Measurements from ENCODE around the gene PDLIM1.
A peak's percentile ranks its signal among the peaks of the same experiment; 100 is the strongest.

PDLIM1 gene

GRCh38 chr10:95300022-95300539 is 9.3 kb upstream of the PDLIM1 start:
- H3K36me3 ChIP-seq (ENCODE audit: insufficient read depth, low read length), result no peaks in the 10 kb centered on the region
- no peaks in the 10 kb centered on the region for H3K9me3 ChIP-seq (ENCODE audit: low read depth, low read length)
- H3K27ac ChIP-seq, result no peak overlapping the region
- H3K4me3 ChIP-seq, result no peak overlapping the region
- H3K9ac ChIP-seq (ENCODE audit: insufficient read length), result no peak overlapping the region
- DNase-seq (ENCODE audit: low read depth, low spot score), result no peak
- TF ChIP-seq POLR2AphosphoS5 (IDR thresholded peaks at IDR 0.05; ENCODE audit: borderline replicate concordance, low read depth, low read length), result no peak
- no peak for TF ChIP-seq FOXP2 (optimal IDR thresholded peaks at IDR 0.05; ENCODE audit: control extremely low read depth, extremely low read length, insufficient read depth)
- TF ChIP-seq EZH2 (IDR thresholded peaks at IDR 0.05), result no peak

- Histone ChIP-seq H3K27ac (no peak overlapping the region), H3K4me3 (no peak overlapping the region), H3K36me3 (ENCODE audit: insufficient read depth, low read length) (no peaks in the 10 kb centered on the region), H3K9me3 (ENCODE audit: low read depth, low read length) (no peaks in the 10 kb centered on the region), H3K9ac (ENCODE audit: insufficient read length) (no peak overlapping the region)
- TF ChIP-seq FOXP2 (optimal IDR thresholded peaks at IDR 0.05; ENCODE audit: control extremely low read depth, extremely low read length, insufficient read depth) (no peak), POLR2AphosphoS5 (IDR thresholded peaks at IDR 0.05; ENCODE audit: borderline replicate concordance, low read depth, low read length) (no peak), EZH2 (IDR thresholded peaks at IDR 0.05) (no peak)
- DNase-seq (ENCODE audit: low read depth, low spot score), result no peak
Observed at GRCh38 chr10:95297402-95297801, 6.6 kb upstream of the PDLIM1 start.

GRCh38 chr10:95296764-95297163 is 6.0 kb upstream of the PDLIM1 start:
- Histone ChIP-seq H3K4me3 (no peak overlapping the region), H3K9ac (ENCODE audit: insufficient read length) (no peak overlapping the region), H3K9me3 (ENCODE audit: low read depth, low read length) (no peaks in the 10 kb centered on the region), H3K27ac (no peak overlapping the region), H3K36me3 (ENCODE audit: insufficient read depth, low read length) (no peaks in the 10 kb centered on the region)
- TF ChIP-seq EZH2 (IDR thresholded peaks at IDR 0.05) (no peak), FOXP2 (optimal IDR thresholded peaks at IDR 0.05; ENCODE audit: control extremely low read depth, extremely low read length, insufficient read depth) (no peak), POLR2AphosphoS5 (IDR thresholded peaks at IDR 0.05; ENCODE audit: borderline replicate concordance, low read depth, low read length) (no peak)
- DNase-seq (ENCODE audit: low read depth, low spot score), result no peak

GRCh38 chr10:95295031-95295755 is 4.4 kb upstream of the PDLIM1 start:
- Histone ChIP-seq H3K27ac (no peak overlapping the region), H3K9ac (ENCODE audit: insufficient read length) (no peak overlapping the region), H3K9me3 (ENCODE audit: low read depth, low read length) (no peaks in the 10 kb centered on the region), H3K36me3 (ENCODE audit: insufficient read depth, low read length) (no peaks in the 10 kb centered on the region), H3K4me3 (no peak overlapping the region)
- no peak for DNase-seq (ENCODE audit: low read depth, low spot score)
- TF ChIP-seq FOXP2 (optimal IDR thresholded peaks at IDR 0.05; ENCODE audit: control extremely low read depth, extremely low read length, insufficient read depth) (no peak), POLR2AphosphoS5 (IDR thresholded peaks at IDR 0.05; ENCODE audit: borderline replicate concordance, low read depth, low read length) (no peak), EZH2 (IDR thresholded peaks at IDR 0.05) (no peak)

GRCh38 chr10:95293631-95294030 is 2.8 kb upstream of the PDLIM1 start:
- no peaks in the 10 kb centered on the region for H3K9me3 ChIP-seq (ENCODE audit: low read depth, low read length)
- H3K4me3 ChIP-seq, result no peak overlapping the region
- no peak overlapping the region for H3K9ac ChIP-seq (ENCODE audit: insufficient read length)
- no peak for DNase-seq (ENCODE audit: low read depth, low spot score)
- TF ChIP-seq POLR2AphosphoS5 (IDR thresholded peaks at IDR 0.05; ENCODE audit: borderline replicate concordance, low read depth, low read length) (no peak), FOXP2 (optimal IDR thresholded peaks at IDR 0.05; ENCODE audit: control extremely low read depth, extremely low read length, insufficient read depth) (no peak), EZH2 (IDR thresholded peaks at IDR 0.05) (no peak)
- H3K27ac ChIP-seq, result no peak overlapping the region
- no peaks in the 10 kb centered on the region for H3K36me3 ChIP-seq (ENCODE audit: insufficient read depth, low read length)

GRCh38 chr10:95291365-95292039 is 699 bp upstream of the PDLIM1 start:
- Histone ChIP-seq H3K9ac (ENCODE audit: insufficient read length) (no peak overlapping the region), H3K27ac (no peak overlapping the region), H3K36me3 (ENCODE audit: insufficient read depth, low read length) (no peaks in the 10 kb centered on the region), H3K9me3 (ENCODE audit: low read depth, low read length) (no peaks in the 10 kb centered on the region), H3K4me3 (peak overlapping the region; percentile 47; the same call in 1 of the 2 replicates)
- DNase-seq (ENCODE audit: low read depth, low spot score), result no peak
- TF ChIP-seq FOXP2 (optimal IDR thresholded peaks at IDR 0.05; ENCODE audit: control extremely low read depth, extremely low read length, insufficient read depth) (no peak), POLR2AphosphoS5 (IDR thresholded peaks at IDR 0.05; ENCODE audit: borderline replicate concordance, low read depth, low read length) (no peak), EZH2 (IDR thresholded peaks at IDR 0.05) (no peak)

- DNase-seq (ENCODE audit: low read depth, low spot score), result no peak
- TF ChIP-seq POLR2AphosphoS5 (IDR thresholded peaks at IDR 0.05; ENCODE audit: borderline replicate concordance, low read depth, low read length) (no peak), EZH2 (IDR thresholded peaks at IDR 0.05) (no peak), FOXP2 (optimal IDR thresholded peaks at IDR 0.05; ENCODE audit: control extremely low read depth, extremely low read length, insufficient read depth) (no peak)
Observed at GRCh38 chr10:95289921-95290421, 832 bp downstream of the PDLIM1 start.

More at GRCh38 chr10:95289921-95290421, 832 bp downstream of the PDLIM1 start:
- no peaks in the 10 kb centered on the region for H3K9me3 ChIP-seq (ENCODE audit: low read depth, low read length)
- no peak overlapping the region for H3K27ac ChIP-seq
- no peak overlapping the region for H3K9ac ChIP-seq (ENCODE audit: insufficient read length)
- peak overlapping the region; percentile 73 for H3K4me3 ChIP-seq
- H3K36me3 ChIP-seq (ENCODE audit: insufficient read depth, low read length), result no peaks in the 10 kb centered on the region
